ENCODE data around the gene BCL7A.
"Not testable (repeated sequence)": the region's sequence is repeated elsewhere in the genome, so short reads cannot be mapped to it uniquely, and the experiment has no call there.

The BCL7A gene

GRCh38 chr12:122028905-122029560 lies 7.3 kb downstream of the BCL7A start:
- TF ChIP-seq ZNF274 (IDR thresholded peaks at IDR 0.05; ENCODE audit: low read depth, low read length), result no peak

DNA sequence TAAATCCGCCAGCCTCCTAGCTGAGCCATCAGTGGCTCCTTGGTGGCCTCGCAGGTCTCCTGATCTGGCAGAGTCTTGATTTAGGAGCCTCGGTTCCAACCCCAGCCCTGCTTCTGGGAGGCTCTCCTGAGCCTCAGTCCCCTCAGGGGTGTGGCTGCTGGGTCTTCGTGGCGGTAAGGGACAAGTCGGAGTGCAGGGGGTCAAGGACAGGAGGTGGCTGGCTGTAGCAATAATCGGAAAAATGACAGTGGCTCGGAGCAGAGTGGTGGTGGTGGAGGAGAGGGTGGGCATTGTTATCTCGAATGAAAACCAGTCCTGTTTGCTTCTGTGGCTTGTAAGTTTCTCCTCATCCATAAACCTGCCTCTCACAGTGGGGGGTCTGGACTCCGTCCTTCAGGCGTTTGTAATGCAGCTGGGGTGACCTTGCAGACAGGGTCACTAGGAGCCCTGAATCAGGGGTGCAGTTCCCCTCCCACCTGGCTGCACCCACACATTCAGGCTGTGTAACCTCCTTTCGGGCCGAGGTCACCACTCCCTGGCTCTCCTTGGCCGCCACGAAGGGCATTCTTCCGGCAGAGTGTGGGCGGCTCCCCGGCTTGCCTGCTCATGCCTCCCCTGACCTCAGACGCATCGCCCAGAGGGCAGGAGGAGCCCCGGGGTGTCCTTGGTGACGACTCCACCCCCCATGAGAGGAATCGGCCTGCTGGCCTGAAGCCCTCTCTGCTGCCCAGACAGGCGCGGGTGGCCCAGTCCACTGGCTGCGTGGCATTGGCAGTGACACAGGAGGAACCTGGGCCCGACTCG lies 8.1 kb downstream of the BCL7A start:
- no peak overlapping the region for H3K4me3 ChIP-seq (ENCODE audit: low read length)
- no peak for TF ChIP-seq ZNF274 (IDR thresholded peaks at IDR 0.05; ENCODE audit: low read depth, low read length)

More at GRCh38 chr12:122028905-122029560, 7.3 kb downstream of the BCL7A start:
- H3K4me3 ChIP-seq (ENCODE audit: low read length), result no peak overlapping the region

- H3K4me3 ChIP-seq (ENCODE audit: low read length), result no peak overlapping the region
- no peak for TF ChIP-seq ZNF274 (IDR thresholded peaks at IDR 0.05; ENCODE audit: low read depth, low read length)
Measured at GRCh38 chr12:122030424-122031035, 8.8 kb downstream of the BCL7A start.

DNA sequence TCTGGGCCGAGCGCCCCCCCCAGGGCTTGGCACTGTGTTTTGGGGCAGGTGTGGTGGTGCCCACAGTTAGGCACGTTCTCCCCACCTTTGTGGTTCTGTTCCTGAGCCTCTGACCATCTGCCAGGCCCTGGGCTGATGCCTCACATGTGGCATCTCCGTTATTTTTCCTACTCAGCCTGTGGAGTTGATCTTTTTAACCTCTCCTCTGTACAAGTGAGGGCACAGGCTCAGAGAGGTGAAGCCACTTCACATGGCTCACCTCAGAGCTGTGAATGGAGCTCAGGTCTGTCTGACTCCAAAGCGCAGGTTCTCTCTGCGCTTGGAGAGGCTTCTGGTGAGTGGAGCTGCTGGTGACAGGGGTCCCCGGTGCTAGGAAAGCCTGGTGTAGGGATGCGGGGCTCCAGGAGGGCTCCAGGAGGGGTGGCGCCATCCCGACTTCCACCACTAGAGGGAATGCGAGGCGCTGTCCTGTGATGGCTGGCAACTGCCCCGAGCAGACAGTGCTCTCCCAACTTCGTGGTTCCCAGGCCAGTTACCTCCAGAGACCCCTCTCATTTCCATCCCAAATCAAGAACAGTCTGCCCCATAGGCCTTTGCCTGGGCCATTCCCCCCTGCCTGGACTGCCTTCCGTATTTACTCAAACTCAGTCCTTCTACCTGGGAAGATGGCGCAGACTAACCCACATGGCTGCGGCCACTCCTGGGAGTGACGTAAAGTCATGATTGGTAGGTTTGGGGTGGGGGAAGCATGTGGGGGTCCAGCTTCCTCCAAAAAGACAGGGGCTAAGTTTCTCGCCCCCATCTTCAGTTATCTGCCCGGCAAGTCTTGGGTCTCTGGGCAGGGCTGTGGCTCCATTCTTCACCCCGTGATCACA lies 9.9 kb downstream of the BCL7A start:
- H3K4me3 ChIP-seq (ENCODE audit: low read length), result no peak overlapping the region
- no peak for TF ChIP-seq ZNF274 (IDR thresholded peaks at IDR 0.05; ENCODE audit: low read depth, low read length)

GRCh38 chr12:122032580-122032979 lies 10.9 kb downstream of the BCL7A start:
- no peak for TF ChIP-seq ZNF274 (IDR thresholded peaks at IDR 0.05; ENCODE audit: low read depth, low read length)
- no peak overlapping the region for H3K4me3 ChIP-seq (ENCODE audit: low read length)

DNA sequence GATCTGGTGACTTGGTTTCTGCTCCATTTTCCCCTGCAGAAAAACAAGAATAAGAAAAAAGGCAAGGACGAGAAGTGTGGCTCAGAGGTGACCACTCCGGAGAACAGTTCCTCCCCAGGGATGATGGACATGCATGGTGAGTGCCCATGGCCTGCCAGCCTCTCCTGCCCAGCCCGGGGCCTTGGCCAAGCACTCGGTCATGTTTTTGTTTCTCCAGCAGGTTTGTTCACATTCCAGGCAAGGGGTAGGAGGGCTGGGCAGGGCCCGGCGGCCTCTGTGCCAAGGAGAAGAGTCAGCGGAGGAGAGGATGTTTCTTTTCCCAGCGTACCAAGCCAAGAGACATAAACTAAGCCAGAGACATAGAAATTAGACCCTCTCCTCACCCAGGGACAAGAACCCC lies 13.6 kb downstream of the BCL7A start:
- H3K4me3 ChIP-seq (ENCODE audit: low read length), result no peak overlapping the region
- TF ChIP-seq ZNF274 (IDR thresholded peaks at IDR 0.05; ENCODE audit: low read depth, low read length), result no peak

GRCh38 chr12:122036153-122036552 lies 14.5 kb downstream of the BCL7A start:
- H3K4me3 ChIP-seq (ENCODE audit: low read length), result no peak overlapping the region
- no peak for TF ChIP-seq ZNF274 (IDR thresholded peaks at IDR 0.05; ENCODE audit: low read depth, low read length)

GRCh38 chr12:122040579-122041386 lies 19.1 kb downstream of the BCL7A start:
- TF ChIP-seq ZNF274 (IDR thresholded peaks at IDR 0.05; ENCODE audit: low read depth, low read length), result no peak

GRCh38 chr12:122041458-122041857 lies 19.8 kb downstream of the BCL7A start:
- H3K4me3 ChIP-seq (ENCODE audit: low read length), result not testable (repeated sequence)

More at GRCh38 chr12:122040579-122041386, 19.1 kb downstream of the BCL7A start:
- no peak overlapping the region for H3K4me3 ChIP-seq (ENCODE audit: low read length)

- H3K4me3 ChIP-seq (ENCODE audit: low read length), result no peak overlapping the region
- no peak for TF ChIP-seq ZNF274 (IDR thresholded peaks at IDR 0.05; ENCODE audit: low read depth, low read length)
Measured at GRCh38 chr12:122042910-122043309, 21.2 kb downstream of the BCL7A start.

- no peak overlapping the region for H3K4me3 ChIP-seq (ENCODE audit: low read length)
- TF ChIP-seq ZNF274 (IDR thresholded peaks at IDR 0.05; ENCODE audit: low read depth, low read length), result no peak
Measured at GRCh38 chr12:122043476-122043875, 21.8 kb downstream of the BCL7A start.

DNA sequence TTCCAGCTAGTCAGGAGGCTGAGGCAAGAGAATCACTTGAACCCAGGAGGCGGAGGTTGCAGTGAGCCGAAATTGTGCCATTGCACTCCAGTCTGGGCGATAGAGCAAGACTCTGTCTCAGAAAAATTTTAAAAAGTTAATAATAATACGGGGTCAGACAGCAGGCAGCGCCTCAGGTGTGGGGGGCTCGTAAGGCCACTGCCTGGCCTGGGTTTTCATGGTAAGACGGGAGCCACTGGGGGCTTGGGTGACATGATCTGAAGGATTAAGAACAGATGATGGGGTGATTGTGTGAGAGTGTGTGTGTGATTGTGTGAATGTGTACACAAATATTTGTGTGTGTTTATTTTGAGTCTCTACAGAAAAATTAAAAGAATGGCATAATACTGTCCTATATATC lies 23.6 kb downstream of the BCL7A start:
- no peak overlapping the region for H3K4me3 ChIP-seq (ENCODE audit: low read length)
- no peak for TF ChIP-seq ZNF274 (IDR thresholded peaks at IDR 0.05; ENCODE audit: low read depth, low read length)

DNA sequence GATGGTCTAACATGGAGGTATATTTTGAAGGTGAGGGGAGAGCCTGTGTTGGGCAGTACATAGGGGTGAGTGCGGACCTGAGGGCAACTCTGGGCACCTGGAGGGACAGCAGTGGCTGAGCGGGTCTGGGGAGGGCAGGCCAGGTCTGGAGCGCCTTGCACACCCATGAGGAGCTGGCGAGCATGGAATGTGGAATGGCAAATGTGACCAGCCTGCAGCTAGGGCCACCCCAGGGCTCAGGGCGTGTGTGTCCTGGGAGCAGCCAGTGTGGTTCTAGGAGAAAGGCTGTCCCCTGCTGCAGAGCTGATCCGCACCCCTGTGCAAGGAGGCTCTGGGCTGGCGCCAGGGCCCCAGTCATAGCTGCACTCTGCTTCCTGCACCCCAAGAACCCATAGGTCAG lies 24.5 kb downstream of the BCL7A start:
- H3K4me3 ChIP-seq (ENCODE audit: low read length), result no peak overlapping the region
- no peak for TF ChIP-seq ZNF274 (IDR thresholded peaks at IDR 0.05; ENCODE audit: low read depth, low read length)

All from GM08714 (cell line).